ENCODE measurements around the gene NPHP4. TPM values are rescaled to one million over a fixed set of nuclear protein-coding genes. Genes with fewer than 3 reads are reported as not detected.

The NPHP4 gene
- 10 to 100 TPM; 15.4 to 20.3 TPM for total RNA-seq

DNA sequence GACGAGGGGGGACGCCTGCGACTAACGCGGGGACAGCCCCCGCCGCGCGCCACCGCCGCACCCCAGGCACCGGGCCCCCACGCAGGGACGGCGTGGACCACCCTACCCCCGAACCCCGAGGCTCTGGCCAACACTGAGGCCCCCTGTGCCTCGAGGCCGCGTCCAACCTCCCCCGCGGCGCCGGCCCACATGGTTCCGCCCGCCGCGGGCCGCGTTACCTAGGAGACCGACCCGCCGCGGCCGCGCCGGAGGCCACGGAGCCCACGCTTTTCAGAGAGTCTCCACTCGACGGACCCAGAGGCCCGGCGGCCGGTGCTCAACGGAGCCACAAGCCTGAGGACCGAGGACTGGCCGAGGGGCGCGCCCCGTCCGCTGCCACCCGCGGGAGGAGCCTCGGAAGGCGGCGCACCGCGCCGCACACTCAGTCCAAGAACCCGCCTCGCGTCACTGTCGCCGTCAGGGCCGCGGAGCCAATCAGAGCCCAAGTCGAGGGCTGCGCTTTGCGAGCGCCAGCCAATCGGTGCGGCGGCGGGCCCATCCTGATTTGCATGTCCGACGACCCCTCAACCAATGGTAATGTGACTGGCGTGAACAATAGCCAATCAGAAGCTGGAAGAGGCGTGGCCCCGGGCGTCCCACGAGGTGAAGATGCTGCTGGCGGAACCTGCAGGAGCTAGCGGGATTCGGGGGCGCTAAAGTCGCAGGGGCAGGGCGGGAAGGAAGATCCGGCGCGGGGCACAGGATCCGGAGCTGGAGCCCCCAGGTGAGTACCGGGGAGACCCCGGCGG lies at the start of gene NPHP4:
Gene NPHP4, minus strand, starts transcription at position 400 of the 788 bp plus-strand sequence. CDS start 6,136 bp downstream, outside the sequence.
- H3K9me3 Mint-ChIP-seq (ENCODE audit: low read depth), result no peaks in the 10 kb centered on the region
- H3K27me3 Mint-ChIP-seq, result no peaks in the 10 kb centered on the region
- H3K27ac Mint-ChIP-seq, result peak within 1 kb of the TSS; percentile 90
- CTCF ChIA-PET, result interaction anchor here (0.6 to 3.1 kb wide), 6 partner anchors 9 to 317 kb away, joined by 3 to 16 read pairs (median 4); no protein-coding TSS in a partner anchor
- peak; percentile 92 for ATAC-seq
- peaks cover 27% of the 10 kb centered on the region for H3K4me1 Mint-ChIP-seq
- H3K4me3 Mint-ChIP-seq, result peak within 1 kb of the TSS; percentile 99
- DNase-seq, result peak; percentile 100
- H3K36me3 Mint-ChIP-seq, result peaks cover 6% of the 10 kb centered on the region

DNA sequence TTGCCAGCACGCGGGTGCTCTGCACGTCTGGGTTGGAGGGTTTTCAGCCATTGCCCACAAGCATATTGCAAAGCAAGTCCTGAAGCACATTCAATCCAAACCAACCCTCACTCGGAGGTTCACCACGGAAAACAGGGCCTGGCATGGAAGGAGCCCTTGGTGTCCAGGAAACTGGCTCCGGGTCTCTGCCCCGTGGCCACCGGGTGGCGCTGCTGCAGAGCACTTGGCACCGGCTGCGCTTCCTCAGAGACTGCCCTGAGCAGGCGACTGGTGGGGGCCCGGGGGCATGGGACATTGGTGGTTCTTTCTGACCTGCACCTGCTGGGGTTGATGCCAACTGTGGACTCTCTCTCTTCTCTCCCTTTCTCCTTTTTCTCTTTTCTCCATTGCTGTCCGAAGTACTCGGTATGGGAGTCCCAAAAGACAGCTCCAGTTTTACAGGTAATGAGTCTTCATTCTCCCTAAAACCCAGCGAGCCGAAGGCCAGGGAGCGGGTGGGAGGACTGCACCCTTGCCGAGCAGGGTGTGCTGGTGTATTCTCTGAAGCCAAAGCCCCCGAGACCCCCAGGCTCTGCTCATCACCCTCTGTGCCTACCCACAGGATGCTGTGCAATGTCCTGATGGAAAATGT lies 49.3 kb upstream of the NPHP4 start:
- peaks cover 32% of the 10 kb centered on the region for H3K36me3 Mint-ChIP-seq
- H3K27me3 Mint-ChIP-seq, result no peaks in the 10 kb centered on the region
- no peak overlapping the region for H3K4me3 Mint-ChIP-seq
- no peaks in the 10 kb centered on the region for H3K9me3 Mint-ChIP-seq (ENCODE audit: low read depth)
- peak; percentile 45 for DNase-seq
- no peak overlapping the region for H3K27ac Mint-ChIP-seq
- H3K4me1 Mint-ChIP-seq, result peaks cover 35% of the 10 kb centered on the region
- CTCF ChIA-PET, result interaction anchor here (1.0 kb wide), 1 partner anchor 22 kb away, joined by 3 read pairs; no protein-coding TSS in a partner anchor
- ATAC-seq, result no peak

DNA sequence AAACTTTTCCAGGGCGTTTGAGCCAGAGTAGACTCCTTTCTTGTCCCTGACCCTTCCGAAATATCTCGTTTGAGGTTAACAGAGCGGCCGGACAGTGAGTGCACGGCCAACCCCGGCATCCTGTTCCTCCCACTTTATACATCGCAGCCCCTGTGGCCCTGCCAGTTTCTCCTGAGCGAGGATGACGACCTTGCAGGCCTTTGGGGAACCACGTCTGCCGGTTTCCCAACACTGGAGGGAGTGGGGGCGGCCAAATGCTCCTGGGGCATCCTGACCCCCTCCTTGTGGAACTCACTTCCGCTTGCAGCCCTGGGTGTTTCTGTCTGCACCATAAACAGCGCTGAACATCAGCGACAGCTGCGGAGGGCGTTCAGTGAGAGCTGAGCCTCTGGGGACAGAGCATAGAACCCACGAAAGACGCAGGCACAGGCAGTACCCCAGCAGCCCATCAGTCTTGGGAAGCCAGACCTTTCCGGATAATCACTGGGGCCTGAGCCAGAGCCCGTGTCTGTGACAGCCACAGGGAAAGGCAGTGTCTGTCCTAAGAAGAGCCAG lies 48.7 kb upstream of the NPHP4 start:
- Mint-ChIP-seq H3K36me3 (peaks cover 31% of the 10 kb centered on the region), H3K4me3 (no peak overlapping the region)
- no peak for DNase-seq

DNA sequence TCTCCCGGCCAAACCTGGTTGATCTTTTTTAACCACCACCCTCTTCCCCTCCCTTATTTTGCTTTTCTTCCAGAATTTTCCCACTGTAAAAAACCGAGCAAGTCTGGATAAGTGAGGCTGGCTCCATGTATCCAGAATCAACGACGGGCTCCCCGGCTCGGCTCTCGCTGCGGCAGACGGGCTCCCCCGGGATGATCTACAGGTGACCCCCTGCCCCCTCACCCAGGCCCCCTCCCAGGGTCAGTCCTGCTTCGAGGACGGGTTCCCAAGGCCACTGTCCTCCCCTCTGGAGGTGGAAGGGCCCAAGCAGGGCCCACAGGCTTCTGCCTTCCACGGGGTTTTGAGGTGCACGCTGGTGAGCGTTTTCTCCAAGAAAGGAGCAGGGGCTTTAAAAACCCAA lies 48.2 kb upstream of the NPHP4 start:
- DNase-seq, result no peak
- H3K36me3 Mint-ChIP-seq, result peaks cover 33% of the 10 kb centered on the region
- H3K4me3 Mint-ChIP-seq, result no peak overlapping the region
- no peaks in the 10 kb centered on the region for H3K27me3 Mint-ChIP-seq
- H3K27ac Mint-ChIP-seq, result no peak overlapping the region
- H3K4me1 Mint-ChIP-seq, result peaks cover 45% of the 10 kb centered on the region
- ATAC-seq, result no peak
- CTCF ChIA-PET, result no interaction called here
- H3K9me3 Mint-ChIP-seq (ENCODE audit: low read depth), result no peaks in the 10 kb centered on the region

More for the DNA sequence above, 48.7 kb upstream of the NPHP4 start:
- Mint-ChIP-seq H3K27ac (no peak overlapping the region), H3K9me3 (ENCODE audit: low read depth) (no peaks in the 10 kb centered on the region), H3K27me3 (no peaks in the 10 kb centered on the region), H3K4me1 (peaks cover 40% of the 10 kb centered on the region)
- CTCF ChIA-PET, result no interaction called here
- ATAC-seq, result no peak

DNA sequence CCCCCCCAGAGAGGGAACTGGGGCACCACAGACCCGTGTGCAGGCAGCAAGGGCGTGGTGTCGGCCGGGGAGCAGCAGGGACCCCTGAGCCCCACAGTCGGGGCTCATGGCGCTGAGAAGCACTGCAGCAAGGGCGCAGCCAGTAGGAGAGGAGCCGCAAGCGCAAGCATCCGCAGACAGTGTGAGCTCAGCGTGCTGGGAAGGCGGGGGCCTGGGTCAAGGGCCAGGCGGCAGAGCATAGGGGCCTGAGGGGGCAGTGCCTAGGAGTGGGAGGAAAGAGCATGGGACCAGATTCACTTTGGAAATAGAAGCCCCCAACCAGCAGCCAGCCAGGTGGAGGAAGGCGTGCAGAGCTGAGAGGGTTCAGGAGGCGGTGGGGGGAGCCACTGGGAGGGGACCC lies 46.8 kb upstream of the NPHP4 start:
- no peak for DNase-seq
- H3K36me3 Mint-ChIP-seq, result peaks cover 32% of the 10 kb centered on the region
- no peak overlapping the region for H3K27ac Mint-ChIP-seq
- no peaks in the 10 kb centered on the region for H3K27me3 Mint-ChIP-seq
- peaks cover 59% of the 10 kb centered on the region for H3K4me1 Mint-ChIP-seq
- CTCF ChIA-PET, result no interaction called here
- H3K4me3 Mint-ChIP-seq, result no peak overlapping the region
- H3K9me3 Mint-ChIP-seq (ENCODE audit: low read depth), result no peaks in the 10 kb centered on the region
- no peak for ATAC-seq

DNA sequence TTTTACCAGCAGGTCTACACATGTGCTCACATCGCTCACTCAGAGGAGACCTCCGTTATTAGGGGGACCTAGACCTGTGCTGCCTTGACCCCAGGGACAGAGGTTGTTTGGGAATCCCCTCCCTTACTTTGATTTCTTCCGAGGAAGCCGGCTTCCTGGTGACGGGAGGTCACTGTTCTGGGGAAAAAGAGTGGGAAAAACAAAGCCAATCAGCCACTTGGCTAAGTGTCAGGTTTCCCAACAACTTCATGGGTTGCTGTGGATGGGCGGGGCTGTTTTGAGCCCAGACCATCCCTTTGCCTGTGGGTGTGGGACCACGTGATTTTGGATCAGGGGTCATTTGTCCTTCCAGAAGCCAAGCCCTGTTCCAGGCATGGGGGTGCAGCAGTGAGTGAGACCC lies 46.4 kb upstream of the NPHP4 start:
- H3K9me3 Mint-ChIP-seq (ENCODE audit: low read depth), result no peaks in the 10 kb centered on the region
- no peaks in the 10 kb centered on the region for H3K27me3 Mint-ChIP-seq
- peaks cover 32% of the 10 kb centered on the region for H3K36me3 Mint-ChIP-seq
- no peak overlapping the region for H3K4me3 Mint-ChIP-seq
- no peak for DNase-seq
- peaks cover 59% of the 10 kb centered on the region for H3K4me1 Mint-ChIP-seq
- CTCF ChIA-PET, result no interaction called here
- no peak overlapping the region for H3K27ac Mint-ChIP-seq
- no peak for ATAC-seq

DNA sequence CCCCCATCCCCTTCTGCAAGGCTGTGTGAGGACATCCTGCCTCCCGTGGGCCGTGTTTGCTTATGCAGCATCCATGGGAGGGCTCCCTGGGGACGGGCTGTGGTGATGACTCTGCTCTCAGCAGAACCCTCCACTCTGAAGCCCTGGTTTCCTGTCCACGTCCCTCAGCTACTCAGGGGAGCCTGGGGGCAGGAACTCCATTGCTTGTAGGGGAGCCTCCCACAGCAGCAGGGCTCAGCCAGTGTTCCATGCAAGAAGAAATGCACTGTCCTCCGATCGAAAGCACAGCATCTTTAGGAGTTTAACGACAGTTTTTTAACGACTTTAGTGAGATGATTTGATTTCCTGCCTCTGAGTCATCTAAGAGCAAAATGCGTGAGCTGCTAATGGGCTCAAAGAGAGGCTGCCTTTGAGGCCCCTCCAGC lies 45.1 kb upstream of the NPHP4 start:
- H3K4me3 Mint-ChIP-seq, result peak overlapping the region; percentile 7
- H3K9me3 Mint-ChIP-seq (ENCODE audit: low read depth), result no peaks in the 10 kb centered on the region
- peaks cover 69% of the 10 kb centered on the region for H3K4me1 Mint-ChIP-seq
- H3K36me3 Mint-ChIP-seq, result peaks cover 41% of the 10 kb centered on the region
- H3K27me3 Mint-ChIP-seq, result no peaks in the 10 kb centered on the region
- DNase-seq (peak; percentile 63), ATAC-seq (peak; percentile 68)
- H3K27ac Mint-ChIP-seq, result peak overlapping the region; percentile 85
- CTCF ChIA-PET, result interaction anchor here (2.2 kb wide), 1 partner anchor 12 kb away, joined by 7 read pairs; no protein-coding TSS in a partner anchor

DNA sequence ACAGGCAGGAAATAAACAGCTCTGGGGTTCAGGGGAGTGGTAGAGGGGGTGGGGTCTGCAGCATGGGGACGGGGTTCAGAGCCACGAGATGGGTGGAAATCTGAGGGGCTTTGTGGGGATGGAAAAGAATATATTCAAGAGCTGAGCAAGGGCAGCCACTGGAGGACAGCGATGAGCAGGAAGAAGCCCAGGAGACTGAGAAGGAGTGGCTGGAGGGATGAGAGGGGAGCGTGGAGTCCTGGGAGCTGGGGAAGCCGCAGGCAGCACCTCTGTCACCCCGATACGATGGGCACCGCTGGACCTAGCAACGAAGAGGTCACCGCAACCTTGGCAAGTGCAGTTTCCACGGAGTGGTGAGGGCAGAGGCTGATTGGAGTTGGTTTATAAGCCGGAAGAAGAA lies 43.5 kb upstream of the NPHP4 start:
- Mint-ChIP-seq H3K27me3 (no peaks in the 10 kb centered on the region), H3K36me3 (peaks cover 40% of the 10 kb centered on the region), H3K4me3 (no peak overlapping the region), H3K9me3 (ENCODE audit: low read depth) (no peaks in the 10 kb centered on the region), H3K4me1 (peaks cover 72% of the 10 kb centered on the region), H3K27ac (peak overlapping the region; percentile 2)
- CTCF ChIA-PET, result interaction anchor here (0.9 to 2.2 kb wide), 2 partner anchors 10 to 41 kb away, joined by 3 to 7 read pairs; no protein-coding TSS in a partner anchor
- ATAC-seq (no peak), DNase-seq (no peak)

DNA sequence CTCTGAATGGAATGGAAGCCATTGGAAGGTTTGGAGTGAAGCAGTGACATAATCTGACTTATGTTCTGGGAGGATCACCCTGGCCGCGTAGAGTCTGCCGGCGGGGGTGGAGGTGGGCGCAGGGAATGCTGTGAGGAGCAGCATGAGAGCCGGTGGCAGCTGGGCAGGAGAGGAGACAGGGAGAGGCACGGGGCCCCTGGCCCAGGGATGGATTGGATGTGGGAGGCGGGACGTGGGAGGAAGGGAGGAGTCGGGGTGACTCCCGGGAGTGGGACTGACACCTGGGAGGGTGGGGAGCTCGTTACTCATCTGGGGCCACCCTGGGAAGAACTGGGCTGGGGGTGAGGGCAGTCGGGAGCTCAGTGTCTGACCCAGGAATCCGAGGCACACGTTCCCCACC lies 43.1 kb upstream of the NPHP4 start:
- no peak for ATAC-seq
- no peak overlapping the region for H3K4me3 Mint-ChIP-seq
- peak overlapping the region; percentile 72 for H3K27ac Mint-ChIP-seq
- no peaks in the 10 kb centered on the region for H3K27me3 Mint-ChIP-seq
- CTCF ChIA-PET, result interaction anchor here (0.9 to 2.0 kb wide), 2 partner anchors 40 to 42 kb away, joined by 3 to 6 read pairs; no protein-coding TSS in a partner anchor
- H3K36me3 Mint-ChIP-seq, result peaks cover 42% of the 10 kb centered on the region
- H3K9me3 Mint-ChIP-seq (ENCODE audit: low read depth), result no peaks in the 10 kb centered on the region
- peaks cover 76% of the 10 kb centered on the region for H3K4me1 Mint-ChIP-seq
- no peak for DNase-seq

DNA sequence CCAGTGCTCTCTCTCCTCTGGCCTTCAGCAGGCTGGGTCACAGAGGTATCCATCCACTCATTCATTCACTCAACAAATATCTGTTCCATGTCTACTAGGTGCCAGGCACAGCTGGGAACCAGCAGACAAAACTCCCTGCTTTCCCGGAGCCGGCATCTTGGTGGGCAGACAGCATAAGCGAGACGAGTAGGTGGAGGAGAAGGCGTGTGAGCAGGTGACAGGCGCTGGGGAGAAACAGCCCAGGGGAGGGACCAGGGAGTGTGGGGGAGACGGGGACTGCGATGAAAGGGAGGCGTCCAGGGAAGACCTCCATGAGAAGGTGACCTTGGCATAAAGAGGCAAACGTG lies 42.5 kb upstream of the NPHP4 start:
- Mint-ChIP-seq H3K4me3 (no peak overlapping the region), H3K4me1 (peaks cover 81% of the 10 kb centered on the region), H3K9me3 (ENCODE audit: low read depth) (no peaks in the 10 kb centered on the region), H3K27ac (peak overlapping the region; percentile 72), H3K27me3 (no peaks in the 10 kb centered on the region), H3K36me3 (peaks cover 45% of the 10 kb centered on the region)
- DNase-seq (no peak), ATAC-seq (no peak)
- CTCF ChIA-PET, result interaction anchor here (1.0 to 2.0 kb wide), 2 partner anchors 8 to 41 kb away, joined by 3 to 6 read pairs; no protein-coding TSS in a partner anchor

DNA sequence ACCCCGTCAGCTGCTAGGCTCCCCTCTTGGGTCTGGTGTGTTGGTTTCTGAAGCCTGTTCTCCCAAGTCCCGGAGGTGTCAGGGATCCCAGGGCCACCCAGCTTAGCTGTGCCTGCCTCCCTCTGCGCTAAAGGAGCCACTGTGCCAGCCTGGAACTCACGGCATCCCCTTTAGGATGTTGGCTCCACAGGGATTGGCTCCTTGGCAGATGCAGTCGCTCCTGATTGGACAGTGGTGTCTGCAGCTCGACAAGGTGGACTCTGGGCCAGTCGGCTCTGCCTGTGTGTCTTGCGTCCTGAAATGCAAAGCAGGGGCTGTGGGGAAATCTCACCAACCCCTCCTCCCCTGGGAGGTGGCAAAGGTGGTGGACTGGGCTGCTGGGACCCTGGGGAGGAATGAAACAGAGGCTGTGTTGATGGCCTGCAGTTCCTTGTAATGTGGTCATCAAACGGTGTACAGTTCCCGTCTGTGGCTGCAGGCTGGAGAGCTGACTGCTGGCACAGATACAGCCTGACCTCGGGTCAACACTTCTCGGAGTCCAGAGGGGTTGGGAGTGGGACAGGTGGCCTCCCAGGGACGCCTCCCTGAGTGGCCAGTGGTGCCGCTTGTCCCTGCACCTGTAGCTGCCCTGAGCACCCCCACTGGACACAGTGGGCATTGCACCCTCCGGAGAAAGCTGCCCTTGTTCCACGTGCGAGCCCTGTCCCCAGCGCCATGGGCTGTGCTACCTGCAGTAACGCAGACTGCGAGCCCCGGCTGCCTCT lies 41.9 kb upstream of the NPHP4 start:
- no peaks in the 10 kb centered on the region for H3K9me3 Mint-ChIP-seq (ENCODE audit: low read depth)
- H3K4me3 Mint-ChIP-seq, result no peak overlapping the region
- H3K36me3 Mint-ChIP-seq, result peaks cover 50% of the 10 kb centered on the region
- DNase-seq (peak; percentile 49), ATAC-seq (no peak)
- H3K27me3 Mint-ChIP-seq, result no peaks in the 10 kb centered on the region
- CTCF ChIA-PET, result interaction anchor here (1.0 to 2.0 kb wide), 2 partner anchors 8 to 40 kb away, joined by 3 to 6 read pairs; no protein-coding TSS in a partner anchor
- H3K27ac Mint-ChIP-seq, result no peak overlapping the region
- H3K4me1 Mint-ChIP-seq, result peaks cover 83% of the 10 kb centered on the region

DNA sequence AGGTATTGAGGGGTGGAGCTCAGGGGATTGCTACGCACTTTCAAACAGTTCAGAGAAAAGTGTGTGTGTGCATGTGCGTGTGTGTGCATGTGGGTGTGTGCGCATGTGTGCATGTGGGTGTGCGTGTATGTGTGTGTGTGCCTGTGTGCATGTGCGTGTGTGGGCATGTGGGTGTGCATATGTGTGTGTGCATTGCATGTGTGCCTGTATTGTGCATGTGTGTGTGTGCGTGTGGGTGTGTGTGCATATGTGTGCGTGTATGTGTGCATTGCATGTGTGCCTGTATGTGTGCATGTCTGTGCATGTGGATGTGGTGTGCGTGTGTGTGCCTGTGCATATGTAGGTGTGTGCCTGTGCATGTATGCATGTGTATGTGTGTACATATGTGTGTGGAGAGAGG lies 40.9 kb upstream of the NPHP4 start:
- Mint-ChIP-seq H3K4me3 (no peak overlapping the region), H3K4me1 (peaks cover 88% of the 10 kb centered on the region), H3K9me3 (ENCODE audit: low read depth) (no peaks in the 10 kb centered on the region), H3K36me3 (peaks cover 56% of the 10 kb centered on the region), H3K27ac (no peak overlapping the region), H3K27me3 (no peaks in the 10 kb centered on the region)
- no peak for ATAC-seq
- CTCF ChIA-PET, result no interaction called here
- DNase-seq, result no peak

All from activated CD8-positive, alpha-beta memory T cell treated with anti-CD3 and anti-CD28 coated beads, Interleukin-2, amount 10 ng/mL, durations not matched to agents 7 days and 5 days (primary cell).